Keratinocyte (primary cell): ENCODE measurements around the gene GAN.

Experiments used
- EZH2 ChIP-seq: IDR thresholded peaks from one replicate; pipeline ENCODE4 v1.6.1; 2012; ENCODE audit warnings: inconsistent platforms, mild to moderate bottlenecking, low read length, moderate library complexity
- TF ChIP-seq, protein P1 (sequence below), 3 experiments: IDR thresholded peaks in 1 of 3; conservative IDR thresholded peaks in 1 of 3; optimal IDR thresholded peaks in 1 of 3; 2 replicates in 2 of 3; 3 replicates in 1 of 3; pipeline versions ENCODE3 to v1.5.1; 2011; ENCODE audit warnings: low read length in 3 of 3, mild to moderate bottlenecking in 3 of 3, moderate library complexity in 2 of 3, control low read depth in 1 of 3, inconsistent platforms in 1 of 3; ENCODE audit not compliant: insufficient read depth in 2 of 3; ENCODE audit errors: extremely low read depth in 1 of 3

DNA sequence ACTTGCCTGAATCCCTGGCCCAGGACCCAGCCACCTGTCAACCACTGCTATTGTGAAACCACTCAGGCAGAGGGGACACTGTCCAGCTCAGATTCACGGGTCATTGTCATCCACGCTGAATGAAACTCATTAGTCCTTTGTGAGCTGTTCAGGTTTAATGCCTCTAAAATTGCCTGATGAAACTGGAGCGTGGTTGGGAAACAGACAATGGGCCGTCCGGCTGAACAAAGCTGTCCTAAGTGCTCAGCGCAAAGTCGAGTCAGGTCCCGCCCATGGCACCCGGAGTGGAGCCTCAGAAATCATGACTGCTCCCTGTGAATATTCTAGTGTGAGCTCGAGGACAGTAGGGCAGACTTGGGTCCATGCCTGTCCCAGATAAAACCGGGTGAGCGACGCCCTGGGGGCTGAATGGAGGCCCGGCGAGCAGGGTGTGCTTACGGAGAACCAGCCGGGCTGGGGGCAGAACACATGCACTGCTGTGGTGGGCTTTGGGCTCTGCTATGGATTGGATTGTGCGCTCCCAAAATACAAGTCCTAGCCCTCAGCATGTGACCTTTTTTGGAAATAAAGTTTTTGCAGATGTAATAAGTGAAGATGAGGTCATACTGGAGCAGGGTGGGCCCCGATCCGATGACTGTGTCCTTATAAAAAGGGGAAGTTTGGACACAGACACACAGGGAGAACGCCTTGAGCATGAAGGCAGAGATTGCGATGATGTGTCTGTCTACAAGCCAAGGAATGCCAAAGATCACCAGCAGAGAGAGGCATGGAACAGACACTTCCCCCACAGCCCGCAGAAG lies 117.0 kb downstream of the GAN start:
- TF ChIP-seq, protein P1, sequence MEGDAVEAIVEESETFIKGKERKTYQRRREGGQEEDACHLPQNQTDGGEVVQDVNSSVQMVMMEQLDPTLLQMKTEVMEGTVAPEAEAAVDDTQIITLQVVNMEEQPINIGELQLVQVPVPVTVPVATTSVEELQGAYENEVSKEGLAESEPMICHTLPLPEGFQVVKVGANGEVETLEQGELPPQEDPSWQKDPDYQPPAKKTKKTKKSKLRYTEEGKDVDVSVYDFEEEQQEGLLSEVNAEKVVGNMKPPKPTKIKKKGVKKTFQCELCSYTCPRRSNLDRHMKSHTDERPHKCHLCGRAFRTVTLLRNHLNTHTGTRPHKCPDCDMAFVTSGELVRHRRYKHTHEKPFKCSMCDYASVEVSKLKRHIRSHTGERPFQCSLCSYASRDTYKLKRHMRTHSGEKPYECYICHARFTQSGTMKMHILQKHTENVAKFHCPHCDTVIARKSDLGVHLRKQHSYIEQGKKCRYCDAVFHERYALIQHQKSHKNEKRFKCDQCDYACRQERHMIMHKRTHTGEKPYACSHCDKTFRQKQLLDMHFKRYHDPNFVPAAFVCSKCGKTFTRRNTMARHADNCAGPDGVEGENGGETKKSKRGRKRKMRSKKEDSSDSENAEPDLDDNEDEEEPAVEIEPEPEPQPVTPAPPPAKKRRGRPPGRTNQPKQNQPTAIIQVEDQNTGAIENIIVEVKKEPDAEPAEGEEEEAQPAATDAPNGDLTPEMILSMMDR (optimal IDR thresholded peaks at IDR 0.05 in 1 of 3, IDR thresholded peaks at IDR 0.05 in 1 of 3, conservative IDR thresholded peaks at IDR 0.05 in 1 of 3; ENCODE audit: extremely low read depth in 1 of 3, insufficient read depth in 2 of 3, low read length in 3 of 3): no peak
- TF ChIP-seq EZH2: no peak
